GM12892 (cell line): ENCODE measurements around the gene CACNA2D3.

Source experiments
- POLR2A ChIP-seq: IDR thresholded peaks from 2 replicates; pipeline ENCODE4 v1.6.1; 2011; ENCODE audit warnings: low read depth, low read length, control low read depth
- POLR2AphosphoS5 ChIP-seq: IDR thresholded peaks from 2 replicates; pipeline ENCODE4 v1.6.1; 2011; ENCODE audit warnings: low read depth, low read length, control low read depth
- TAF1 ChIP-seq: IDR thresholded peaks from 2 replicates; pipeline ENCODE4 v1.6.1; 2011; ENCODE audit warnings: low read depth, mild to moderate bottlenecking, control low read depth, low read length, borderline replicate concordance

DNA sequence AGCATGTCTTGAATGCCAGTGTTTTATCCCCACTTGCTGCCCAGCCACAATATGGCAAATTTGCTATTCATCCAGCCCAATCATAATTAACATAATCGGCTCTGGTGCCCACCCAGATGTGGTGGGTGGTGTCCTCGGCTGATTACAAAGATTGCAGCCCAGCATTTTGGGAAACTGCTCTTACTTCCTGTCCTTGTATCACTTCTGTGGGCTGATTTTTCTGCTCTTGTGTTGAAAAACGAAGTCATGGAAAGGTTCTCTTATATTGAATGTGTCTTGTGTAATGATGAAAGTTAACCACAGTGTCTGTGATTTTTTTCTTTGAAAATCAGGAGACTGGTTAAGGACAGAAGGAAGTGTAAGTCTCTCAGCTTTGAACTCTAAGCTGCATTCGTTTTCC lies 141.7 kb downstream of the CACNA2D3 start:
- TF ChIP-seq TAF1: no peak
- no peak for TF ChIP-seq POLR2A
- no peak for TF ChIP-seq POLR2AphosphoS5
